IgD-negative memory B cell (primary cell): ENCODE data around the gene ILRUN. TPM values are rescaled to one million over a fixed set of nuclear protein-coding genes. Genes with fewer than 3 reads are reported as not detected.
"Not testable (repeated sequence)": the region's sequence is repeated elsewhere in the genome, so short reads cannot be mapped to it uniquely, and the experiment has no call there.

ENCODE experiments used
- H3K27ac Mint-ChIP-seq, 3 donors: one replicate each; pipeline ENCODE4 v1.8.0; 2020 to 2022; ENCODE audit warnings: mild to moderate bottlenecking in 3 of 3, mixed read lengths in 3 of 3, moderate library complexity in 1 of 3
- H3K27me3 Mint-ChIP-seq: one replicate; pipeline ENCODE4 v1.8.0; 2021; ENCODE audit warnings: mixed read lengths
- H3K36me3 Mint-ChIP-seq: one replicate; pipeline ENCODE4 v1.8.0; 2020; ENCODE audit warnings: mild to moderate bottlenecking, mixed read lengths
- H3K4me1 Mint-ChIP-seq, 3 donors: one replicate each; pipeline ENCODE4 v1.8.0; 2020 to 2022; ENCODE audit warnings: mixed read lengths in 3 of 3, mild to moderate bottlenecking in 1 of 3
- H3K4me3 Mint-ChIP-seq, 4 donors: one replicate each; pipeline ENCODE4 v1.8.0; 2020 to 2022; ENCODE audit warnings: mild to moderate bottlenecking in 4 of 4, mixed read lengths in 4 of 4, moderate library complexity in 3 of 4
- H3K9me3 Mint-ChIP-seq, 3 donors: one replicate each; pipeline ENCODE4 v1.8.0; 2020 to 2021; ENCODE audit warnings: mixed read lengths in 3 of 3, mild to moderate bottlenecking in 1 of 3
- polyA plus RNA-seq: library from polyadenylated mRNA; unstranded; fragments of 300-500 nt; fragmentation: Illumina TruSeq; gene quantifications from one replicate; pipeline ENCODE4 v1.2.3, GENCODE V29; 2021

Gene ILRUN
- polyA plus RNA-seq, 1 donor from 2014 or later = 15.4 TPM

- no peaks in the 10 kb centered on the region for H3K9me3 Mint-ChIP-seq
- peaks cover 4% of the 10 kb centered on the region for H3K36me3 Mint-ChIP-seq
- no peak overlapping the region for H3K4me3 Mint-ChIP-seq
- no peak overlapping the region for H3K27ac Mint-ChIP-seq
- H3K4me1 Mint-ChIP-seq = no peaks in the 10 kb centered on the region
- no peaks in the 10 kb centered on the region for H3K27me3 Mint-ChIP-seq
Observed at GRCh38 chr6:34717466-34717865, 20.9 kb upstream of the ILRUN start.

- no peaks in the 10 kb centered on the region for H3K9me3 Mint-ChIP-seq
- peaks cover 2% of the 10 kb centered on the region for H3K36me3 Mint-ChIP-seq
- H3K4me3 Mint-ChIP-seq = no peak overlapping the region
- H3K27me3 Mint-ChIP-seq = no peaks in the 10 kb centered on the region
- peaks cover 0 to 1% (median 0%) of the 10 kb centered on the region in 3 donors for H3K4me1 Mint-ChIP-seq
- H3K27ac Mint-ChIP-seq = no peak overlapping the region
Observed at GRCh38 chr6:34714663-34715062, 18.1 kb upstream of the ILRUN start.

- not testable (repeated sequence) for H3K9me3 Mint-ChIP-seq, H3K4me1 Mint-ChIP-seq, H3K27me3 Mint-ChIP-seq, H3K27ac Mint-ChIP-seq, H3K4me3 Mint-ChIP-seq, H3K36me3 Mint-ChIP-seq
Observed at GRCh38 chr6:34712881-34713280, 16.3 kb upstream of the ILRUN start.

GRCh38 chr6:34709386-34709785, 12.8 kb upstream of the ILRUN start:
- H3K36me3 Mint-ChIP-seq = no peaks in the 10 kb centered on the region
- H3K4me3 Mint-ChIP-seq = no peak overlapping the region
- no peak overlapping the region for H3K27ac Mint-ChIP-seq
- no peaks in the 10 kb centered on the region for H3K27me3 Mint-ChIP-seq
- H3K9me3 Mint-ChIP-seq = no peaks in the 10 kb centered on the region
- H3K4me1 Mint-ChIP-seq = peaks cover 0 to 6% (median 2%) of the 10 kb centered on the region in 3 donors

- Mint-ChIP-seq H3K27me3 (no peaks in the 10 kb centered on the region), H3K9me3 (no peaks in the 10 kb centered on the region), H3K36me3 (no peaks in the 10 kb centered on the region), H3K27ac (no peak overlapping the region), H3K4me3 (no peak overlapping the region), H3K4me1 (peaks cover 0 to 6% (median 2%) of the 10 kb centered on the region in 3 donors)
Observed at GRCh38 chr6:34705241-34705640, 8.7 kb upstream of the ILRUN start.

GRCh38 chr6:34701199-34701598, 4.6 kb upstream of the ILRUN start:
- no peaks in the 10 kb centered on the region for H3K27me3 Mint-ChIP-seq
- H3K4me3 Mint-ChIP-seq = peak overlapping the region in 1 of 4 donors; percentile 38
- H3K4me1 Mint-ChIP-seq = peaks cover 7 to 10% (median 8%) of the 10 kb centered on the region in 3 donors
- H3K36me3 Mint-ChIP-seq = no peaks in the 10 kb centered on the region
- peak overlapping the region in 2 of 3 donors; percentile 18 to 47 for H3K27ac Mint-ChIP-seq
- H3K9me3 Mint-ChIP-seq = no peaks in the 10 kb centered on the region

- peak overlapping the region; percentile 91 to 98 (median 98) for H3K4me3 Mint-ChIP-seq
- H3K36me3 Mint-ChIP-seq = no peaks in the 10 kb centered on the region
- H3K27ac Mint-ChIP-seq = peak overlapping the region in 2 of 3 donors; percentile 32 to 99
- H3K4me1 Mint-ChIP-seq = peaks cover 28 to 31% (median 29%) of the 10 kb centered on the region in 3 donors
- no peaks in the 10 kb centered on the region for H3K27me3 Mint-ChIP-seq
- H3K9me3 Mint-ChIP-seq = no peaks in the 10 kb centered on the region
Observed at GRCh38 chr6:34697904-34698559, 1.5 kb upstream of the ILRUN start.

- Mint-ChIP-seq H3K36me3 (no peaks in the 10 kb centered on the region), H3K27ac (peak overlapping the region; percentile 96 to 100 (median 99)), H3K27me3 (no peaks in the 10 kb centered on the region), H3K9me3 (no peaks in the 10 kb centered on the region), H3K4me1 (peaks cover 31 to 32% (median 31%) of the 10 kb centered on the region in 3 donors), H3K4me3 (peak overlapping the region; percentile 91 to 98 (median 98))
Observed at GRCh38 chr6:34697544-34697836, 923 bp upstream of the ILRUN start.

GRCh38 chr6:34696189-34696738, 303 bp downstream of the ILRUN start:
- Mint-ChIP-seq H3K27me3 (no peaks in the 10 kb centered on the region), H3K36me3 (no peaks in the 10 kb centered on the region), H3K4me3 (peak overlapping the region; percentile 91 to 98 (median 98)), H3K4me1 (peaks cover 32 to 37% (median 35%) of the 10 kb centered on the region in 3 donors), H3K27ac (peak overlapping the region; percentile 81 to 99 (median 96)), H3K9me3 (no peaks in the 10 kb centered on the region)

GRCh38 chr6:34695729-34696188, 808 bp downstream of the ILRUN start:
- H3K4me1 Mint-ChIP-seq = peaks cover 34 to 40% (median 35%) of the 10 kb centered on the region in 3 donors
- no peaks in the 10 kb centered on the region for H3K36me3 Mint-ChIP-seq
- no peaks in the 10 kb centered on the region for H3K27me3 Mint-ChIP-seq
- no peaks in the 10 kb centered on the region for H3K9me3 Mint-ChIP-seq
- peak overlapping the region; percentile 91 to 98 (median 98) for H3K4me3 Mint-ChIP-seq
- peak overlapping the region; percentile 81 to 99 (median 96) for H3K27ac Mint-ChIP-seq

GRCh38 chr6:34692280-34692679, 4.3 kb downstream of the ILRUN start:
- Mint-ChIP-seq H3K4me1 (peaks cover 41 to 49% (median 46%) of the 10 kb centered on the region in 3 donors), H3K27me3 (no peaks in the 10 kb centered on the region), H3K4me3 (no peak overlapping the region), H3K36me3 (peaks cover 6% of the 10 kb centered on the region), H3K27ac (peak overlapping the region in 1 of 3 donors; percentile 39), H3K9me3 (no peaks in the 10 kb centered on the region)

- Mint-ChIP-seq H3K27me3 (no peaks in the 10 kb centered on the region), H3K36me3 (peaks cover 6% of the 10 kb centered on the region), H3K4me3 (no peak overlapping the region), H3K27ac (peak overlapping the region in 1 of 3 donors; percentile 62), H3K9me3 (no peaks in the 10 kb centered on the region), H3K4me1 (peaks cover 39 to 46% (median 42%) of the 10 kb centered on the region in 3 donors)
Observed at GRCh38 chr6:34689742-34690141, 6.8 kb downstream of the ILRUN start.

- Mint-ChIP-seq H3K27ac (peak overlapping the region in 1 of 3 donors; percentile 31), H3K9me3 (no peaks in the 10 kb centered on the region), H3K27me3 (no peaks in the 10 kb centered on the region), H3K4me1 (peaks cover 39 to 44% (median 41%) of the 10 kb centered on the region in 3 donors), H3K4me3 (no peak overlapping the region), H3K36me3 (peaks cover 6% of the 10 kb centered on the region)
Observed at GRCh38 chr6:34688956-34689355, 7.6 kb downstream of the ILRUN start.

GRCh38 chr6:34684919-34685318, 11.6 kb downstream of the ILRUN start:
- Mint-ChIP-seq H3K9me3 (no peaks in the 10 kb centered on the region), H3K4me1 (peaks cover 28 to 35% (median 31%) of the 10 kb centered on the region in 3 donors), H3K27me3 (no peaks in the 10 kb centered on the region), H3K36me3 (peaks cover 6% of the 10 kb centered on the region), H3K4me3 (no peak overlapping the region), H3K27ac (no peak overlapping the region)

GRCh38 chr6:34684364-34684763, 12.2 kb downstream of the ILRUN start:
- Mint-ChIP-seq H3K27ac (no peak overlapping the region), H3K9me3 (no peaks in the 10 kb centered on the region), H3K36me3 (peaks cover 6% of the 10 kb centered on the region), H3K4me3 (no peak overlapping the region), H3K4me1 (peaks cover 28 to 32% (median 30%) of the 10 kb centered on the region in 3 donors), H3K27me3 (no peaks in the 10 kb centered on the region)
